Thymus (tissue), 11 donors: ENCODE data around the gene TICAM2. TPM values are rescaled to one million over a fixed set of nuclear protein-coding genes. Genes with fewer than 3 reads are reported as not detected.

ENCODE experiments used
- DNase-seq, 9 donors: peaks; one replicate each; pipeline ENCODE4 v3.0.0-alpha.2; 2013; ENCODE audit warnings: low spot score in 9 of 9, low read depth in 6 of 9, missing footprints in 1 of 9
- H3K27ac ChIP-seq, 2 donors: one replicate each; pipeline ENCODE4 v1.5.1; 2013; ENCODE audit warnings: control low read depth in 1 of 2, low read depth in 1 of 2, low read length in 1 of 2, mild to moderate bottlenecking in 1 of 2, moderate library complexity in 1 of 2
- H3K27me3 ChIP-seq, 2 donors: one replicate each; pipeline ENCODE4 v1.5.1; 2013; ENCODE audit warnings: low read length in 1 of 2; ENCODE audit not compliant: control insufficient read depth in 2 of 2, insufficient read depth in 1 of 2
- H3K36me3 ChIP-seq, 2 donors: one replicate each; pipeline ENCODE4 v1.5.1; 2013; ENCODE audit warnings: low read length in 1 of 2, mild to moderate bottlenecking in 1 of 2, moderate library complexity in 1 of 2; ENCODE audit not compliant: control insufficient read depth in 2 of 2, insufficient read depth in 2 of 2
- H3K4me1 ChIP-seq, 2 donors: one replicate each; pipeline ENCODE4 v1.5.1; 2013; ENCODE audit warnings: low read length in 2 of 2; ENCODE audit not compliant: control insufficient read depth in 2 of 2, insufficient read depth in 2 of 2
- H3K4me3 ChIP-seq, 2 donors: one replicate each; pipeline ENCODE4 v1.5.1; 2013; ENCODE audit warnings: low read length in 2 of 2, control low read depth in 1 of 2, mild to moderate bottlenecking in 1 of 2
- H3K9me3 ChIP-seq, 2 donors: one replicate each; pipeline ENCODE4 v1.5.1; 2013; ENCODE audit warnings: low read length in 1 of 2, mild to moderate bottlenecking in 1 of 2; ENCODE audit not compliant: control insufficient read depth in 2 of 2, insufficient read depth in 1 of 2
- WGBS: extraction: QIAGEN DNeasy Blood & Tissue Kit; methylation state at CpG from one replicate; pipeline ENCODE4 v1.1.7; 2013; 5-methylcytosine and 5-hydroxymethylcytosine counted together
- polyA plus RNA-seq: library from polyadenylated mRNA; stranded (reverse); fragments of 200-250 nt; gene quantifications from one replicate; pipeline ENCODE4 v1.2.3, GENCODE V29; 2013
- total RNA-seq: library from RNA; stranded (reverse); fragments of 120-200 nt; gene quantifications from one replicate; pipeline ENCODE4 v1.2.4, GENCODE V29; 2013
- donor health status: healthy.

Gene TICAM2
- total and polyA plus RNA-seq, 2 donors, result 1.8 to 3.3 TPM

- H3K4me3 ChIP-seq, result no peak overlapping the region
- no peaks in the 10 kb centered on the region for H3K27me3 ChIP-seq
- H3K9me3 ChIP-seq, result no peaks in the 10 kb centered on the region
- H3K4me1 ChIP-seq, result no peaks in the 10 kb centered on the region
- no peak overlapping the region for H3K27ac ChIP-seq
- H3K36me3 ChIP-seq, result no peaks in the 10 kb centered on the region
- WGBS, result 91% methylated on average over 1 of the region's 1 CpG
- no peak for DNase-seq
Measured at GRCh38 chr5:115568668-115569067, 33.6 kb downstream of the TICAM2 start.

- H3K4me1 ChIP-seq, result no peaks in the 10 kb centered on the region
- DNase-seq, result no peak
- 97% methylated on average over 2 of the region's 2 CpGs for WGBS
Measured at GRCh38 chr5:115565233-115565632, 37.0 kb downstream of the TICAM2 start.

GRCh38 chr5:115561176-115561575 is 41.1 kb downstream of the TICAM2 start:
- Histone ChIP-seq H3K27me3 (no peaks in the 10 kb centered on the region), H3K36me3 (no peaks in the 10 kb centered on the region), H3K4me3 (no peak overlapping the region), H3K9me3 (no peaks in the 10 kb centered on the region), H3K4me1 (peaks cover 3 to 13% of the 10 kb centered on the region in 2 donors), H3K27ac (no peak overlapping the region)
- WGBS, result 98% methylated on average over 3 of the region's 3 CpGs
- no peak for DNase-seq

More at GRCh38 chr5:115565233-115565632, 37.0 kb downstream of the TICAM2 start:
- no peaks in the 10 kb centered on the region for H3K9me3 ChIP-seq
- no peak overlapping the region for H3K27ac ChIP-seq
- no peak overlapping the region for H3K4me3 ChIP-seq
- H3K36me3 ChIP-seq, result no peaks in the 10 kb centered on the region
- no peaks in the 10 kb centered on the region for H3K27me3 ChIP-seq

- no peaks in the 10 kb centered on the region for H3K9me3 ChIP-seq
- H3K27me3 ChIP-seq, result no peaks in the 10 kb centered on the region
- H3K4me3 ChIP-seq, result no peak overlapping the region
- H3K36me3 ChIP-seq, result no peaks in the 10 kb centered on the region
- H3K4me1 ChIP-seq, result peaks cover 3 to 13% of the 10 kb centered on the region in 2 donors
- no peak for DNase-seq
- no peak overlapping the region for H3K27ac ChIP-seq
Measured at GRCh38 chr5:115559524-115559923, 42.8 kb downstream of the TICAM2 start.

- DNase-seq, result no peak
- H3K27ac ChIP-seq, result peak overlapping the region in 1 of 2 donors; percentile 73
Measured at GRCh38 chr5:115558388-115558956, 43.8 kb downstream of the TICAM2 start.

GRCh38 chr5:115557667-115558387 is 44.5 kb downstream of the TICAM2 start:
- no peaks in the 10 kb centered on the region for H3K27me3 ChIP-seq
- peaks cover 3 to 13% of the 10 kb centered on the region in 2 donors for H3K4me1 ChIP-seq
- H3K36me3 ChIP-seq, result no peaks in the 10 kb centered on the region
- WGBS, result 55% methylated on average over 3 of the region's 3 CpGs
- no peak overlapping the region for H3K4me3 ChIP-seq
- DNase-seq, result peak in 3 of 9 donors; percentile 17 to 62 (median 18)
- peak overlapping the region; percentile 73 to 77 for H3K27ac ChIP-seq
- H3K9me3 ChIP-seq, result no peaks in the 10 kb centered on the region

More at GRCh38 chr5:115558388-115558956, 43.8 kb downstream of the TICAM2 start:
- Histone ChIP-seq H3K9me3 (no peaks in the 10 kb centered on the region), H3K4me1 (peaks cover 3 to 13% of the 10 kb centered on the region in 2 donors), H3K4me3 (no peak overlapping the region), H3K36me3 (no peaks in the 10 kb centered on the region), H3K27me3 (no peaks in the 10 kb centered on the region)
- WGBS, result 99% methylated on average over 4 of the region's 4 CpGs

GRCh38 chr5:115556276-115556675 is 46.0 kb downstream of the TICAM2 start:
- no peak for DNase-seq
- Histone ChIP-seq H3K4me1 (peaks cover 3 to 13% of the 10 kb centered on the region in 2 donors), H3K4me3 (no peak overlapping the region), H3K9me3 (no peaks in the 10 kb centered on the region), H3K27ac (no peak overlapping the region), H3K27me3 (no peaks in the 10 kb centered on the region), H3K36me3 (no peaks in the 10 kb centered on the region)
- over 99% methylated on average over 2 of the region's 2 CpGs for WGBS

GRCh38 chr5:115555084-115555633 is 47.1 kb downstream of the TICAM2 start:
- no peaks in the 10 kb centered on the region for H3K36me3 ChIP-seq
- no peaks in the 10 kb centered on the region for H3K27me3 ChIP-seq
- DNase-seq, result no peak
- no peak overlapping the region for H3K27ac ChIP-seq
- 97% methylated on average over 4 of the region's 4 CpGs for WGBS
- H3K4me3 ChIP-seq, result no peak overlapping the region
- no peaks in the 10 kb centered on the region for H3K9me3 ChIP-seq
- H3K4me1 ChIP-seq, result peaks cover 3 to 13% of the 10 kb centered on the region in 2 donors

GRCh38 chr5:115553082-115553481 is 49.2 kb downstream of the TICAM2 start:
- Histone ChIP-seq H3K27ac (no peak overlapping the region), H3K4me1 (peaks cover 6 to 12% of the 10 kb centered on the region in 2 donors), H3K27me3 (no peaks in the 10 kb centered on the region), H3K36me3 (no peaks in the 10 kb centered on the region), H3K4me3 (no peak overlapping the region), H3K9me3 (no peaks in the 10 kb centered on the region)
- no peak for DNase-seq
- WGBS, result 98% methylated on average over 4 of the region's 4 CpGs
